Colonic mucosa (tissue), 4 donors: ENCODE results near the gene PRKAR2B. TPM values are rescaled to one million over a fixed set of nuclear protein-coding genes. Genes with fewer than 3 reads are reported as not detected.
"Not testable (repeated sequence)": the region's sequence is repeated elsewhere in the genome, so short reads cannot be mapped to it uniquely, and the experiment has no call there.

Experiments
- DNase-seq: peaks from one replicate; pipeline ENCODE4 v3.0.0-alpha.2; 2020
- H3K27ac ChIP-seq: fragments of 200-600 bp; one replicate; pipeline ENCODE4 v1.8.0; 2021
- H3K27me3 ChIP-seq: fragments of 200-600 bp; one replicate; pipeline ENCODE4 v1.8.0; 2021
- H3K36me3 ChIP-seq: fragments of 200-600 bp; one replicate; pipeline ENCODE4 v1.8.0; 2021
- H3K4me1 ChIP-seq: fragments of 200-600 bp; one replicate; pipeline ENCODE4 v1.8.0; 2021; ENCODE audit warnings: mild to moderate bottlenecking
- H3K4me3 ChIP-seq: fragments of 200-600 bp; one replicate; pipeline ENCODE4 v1.8.0; 2021
- H3K9ac ChIP-seq, 2 donors: one replicate each; pipeline ENCODE4 v1.7.0; 2013; ENCODE audit warnings: control low read depth in 2 of 2, low read depth in 2 of 2, low read length in 2 of 2
- H3K9me3 ChIP-seq: fragments of 200-600 bp; one replicate; pipeline ENCODE4 v1.8.0; 2021
- intact Hi-C: fragments of 100-400 bp; cut with DNase I; formaldehyde crosslinking; loops from one replicate; pipeline ENCODE4 v1.14.1; 2022
- total RNA-seq, 2 donors: library from RNA; stranded (reverse); fragmentation: NEBNext Ultra II Directional in 1 of 2; extraction: Animal tissue kit (Norgen Biotek cat#: 25700) in 1 of 2; gene quantifications; one replicate each; pipeline ENCODE4 v1.2.1, GENCODE V29; 2021
- TF ChIP-seq, protein P1 (sequence below): fragments of 200-600 bp; IDR thresholded peaks from one replicate; pipeline ENCODE4 v1.8.0; 2022; ENCODE audit warnings: antibody characterized with exemption, mild to moderate bottlenecking
- donor health status: healthy.
- donor health status: DM: no; HTN: no; CAD: no.
- donor health status: DM: no; HTN: no; CAD: no.

Gene PRKAR2B
- total RNA-seq, 2 donors from 2014 or later = 9.3 to 11.7 TPM

- Histone ChIP-seq H3K27me3 (no peaks in the 10 kb centered on the region), H3K36me3 (no peaks in the 10 kb centered on the region), H3K4me3 (no peak overlapping the region), H3K9ac (no peak overlapping the region), H3K27ac (no peak overlapping the region), H3K4me1 (no peaks in the 10 kb centered on the region), H3K9me3 (no peaks in the 10 kb centered on the region)
- TF ChIP-seq, protein P1, sequence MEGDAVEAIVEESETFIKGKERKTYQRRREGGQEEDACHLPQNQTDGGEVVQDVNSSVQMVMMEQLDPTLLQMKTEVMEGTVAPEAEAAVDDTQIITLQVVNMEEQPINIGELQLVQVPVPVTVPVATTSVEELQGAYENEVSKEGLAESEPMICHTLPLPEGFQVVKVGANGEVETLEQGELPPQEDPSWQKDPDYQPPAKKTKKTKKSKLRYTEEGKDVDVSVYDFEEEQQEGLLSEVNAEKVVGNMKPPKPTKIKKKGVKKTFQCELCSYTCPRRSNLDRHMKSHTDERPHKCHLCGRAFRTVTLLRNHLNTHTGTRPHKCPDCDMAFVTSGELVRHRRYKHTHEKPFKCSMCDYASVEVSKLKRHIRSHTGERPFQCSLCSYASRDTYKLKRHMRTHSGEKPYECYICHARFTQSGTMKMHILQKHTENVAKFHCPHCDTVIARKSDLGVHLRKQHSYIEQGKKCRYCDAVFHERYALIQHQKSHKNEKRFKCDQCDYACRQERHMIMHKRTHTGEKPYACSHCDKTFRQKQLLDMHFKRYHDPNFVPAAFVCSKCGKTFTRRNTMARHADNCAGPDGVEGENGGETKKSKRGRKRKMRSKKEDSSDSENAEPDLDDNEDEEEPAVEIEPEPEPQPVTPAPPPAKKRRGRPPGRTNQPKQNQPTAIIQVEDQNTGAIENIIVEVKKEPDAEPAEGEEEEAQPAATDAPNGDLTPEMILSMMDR = no peak
- DNase-seq = no peak
- intact Hi-C loops = no loop called here
Measured at GRCh38 chr7:107080533-107080932, 36.0 kb downstream of the PRKAR2B start.

DNA sequence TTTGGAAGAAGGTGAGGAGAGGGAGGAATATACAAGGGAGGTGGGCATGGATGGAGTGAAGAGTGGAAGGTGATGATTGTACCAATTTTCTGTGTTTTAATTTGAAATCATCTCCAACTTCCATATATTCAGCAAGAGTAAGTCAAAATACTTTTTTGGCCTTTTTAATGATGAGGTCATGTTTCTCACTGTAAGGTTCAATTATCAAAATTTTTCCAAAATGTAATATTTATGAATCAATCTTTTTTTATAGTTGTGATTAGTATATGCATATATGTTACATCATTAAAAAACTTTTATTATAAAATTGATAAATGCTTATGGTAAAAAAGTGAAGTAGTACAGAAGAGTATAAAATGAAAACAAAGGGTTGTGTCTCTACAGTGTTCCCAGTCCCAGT, 40.7 kb downstream of the PRKAR2B start:
- no peaks in the 10 kb centered on the region for H3K36me3 ChIP-seq
- no peak overlapping the region for H3K9ac ChIP-seq
- TF ChIP-seq, protein P1 = no peak
- no peak overlapping the region for H3K4me3 ChIP-seq
- H3K9me3 ChIP-seq = no peaks in the 10 kb centered on the region
- DNase-seq = no peak
- no peaks in the 10 kb centered on the region for H3K27me3 ChIP-seq
- no peaks in the 10 kb centered on the region for H3K4me1 ChIP-seq
- intact Hi-C loops = no loop called here
- H3K27ac ChIP-seq = no peak overlapping the region

DNA sequence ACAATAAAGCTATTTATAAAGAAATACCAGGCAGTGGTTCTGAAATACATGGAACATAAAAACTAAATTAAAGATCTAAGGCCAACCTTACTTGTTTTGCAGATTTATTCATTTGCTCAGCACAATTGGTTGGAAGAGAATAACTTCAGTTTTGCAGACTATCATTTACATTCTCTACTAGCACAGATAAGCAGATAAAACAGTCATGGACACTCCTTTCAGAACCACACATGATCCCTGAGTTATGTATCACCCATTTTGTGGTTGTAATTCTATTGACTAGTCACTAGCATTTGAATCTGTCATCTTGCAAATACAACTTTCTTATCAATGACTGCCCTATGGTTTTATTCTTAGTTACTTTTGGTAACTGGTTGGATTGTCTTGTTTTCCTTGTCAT, 45.1 kb downstream of the PRKAR2B start:
- TF ChIP-seq, protein P1 = no peak
- no peaks in the 10 kb centered on the region for H3K36me3 ChIP-seq

DNA sequence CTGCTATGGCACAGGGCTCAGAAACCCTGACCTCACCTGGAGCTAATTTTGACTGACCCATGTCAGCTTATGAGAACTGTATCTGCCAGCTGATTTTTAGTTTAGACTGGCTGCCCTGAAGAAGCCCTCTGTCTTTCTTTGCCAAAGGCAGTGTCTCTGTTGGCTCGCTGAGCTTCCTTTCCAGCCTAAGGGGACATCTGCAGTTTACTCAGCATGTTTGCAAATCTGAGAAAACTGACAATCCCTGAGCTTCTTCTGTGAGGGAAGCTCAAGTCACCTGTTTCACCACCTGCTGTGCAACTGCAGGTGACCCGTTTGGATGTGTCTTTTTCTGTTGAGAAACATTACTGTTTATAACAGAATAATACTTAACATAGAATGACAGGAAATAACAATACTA, 46.0 kb downstream of the PRKAR2B start:
- no peaks in the 10 kb centered on the region for H3K36me3 ChIP-seq
- TF ChIP-seq, protein P1 = no peak
- no peak overlapping the region for H3K27ac ChIP-seq
- intact Hi-C loops = no loop called here
- H3K9me3 ChIP-seq = no peaks in the 10 kb centered on the region
- H3K9ac ChIP-seq = no peak overlapping the region
- no peak overlapping the region for H3K4me3 ChIP-seq
- DNase-seq = no peak
- no peaks in the 10 kb centered on the region for H3K4me1 ChIP-seq
- H3K27me3 ChIP-seq = no peaks in the 10 kb centered on the region

More for the DNA sequence above, 45.1 kb downstream of the PRKAR2B start:
- Histone ChIP-seq H3K27me3 (no peaks in the 10 kb centered on the region), H3K27ac (no peak overlapping the region), H3K4me1 (no peaks in the 10 kb centered on the region), H3K9me3 (no peaks in the 10 kb centered on the region), H3K4me3 (no peak overlapping the region), H3K9ac (no peak overlapping the region)
- DNase-seq = no peak
- intact Hi-C loops = no loop called here

DNA sequence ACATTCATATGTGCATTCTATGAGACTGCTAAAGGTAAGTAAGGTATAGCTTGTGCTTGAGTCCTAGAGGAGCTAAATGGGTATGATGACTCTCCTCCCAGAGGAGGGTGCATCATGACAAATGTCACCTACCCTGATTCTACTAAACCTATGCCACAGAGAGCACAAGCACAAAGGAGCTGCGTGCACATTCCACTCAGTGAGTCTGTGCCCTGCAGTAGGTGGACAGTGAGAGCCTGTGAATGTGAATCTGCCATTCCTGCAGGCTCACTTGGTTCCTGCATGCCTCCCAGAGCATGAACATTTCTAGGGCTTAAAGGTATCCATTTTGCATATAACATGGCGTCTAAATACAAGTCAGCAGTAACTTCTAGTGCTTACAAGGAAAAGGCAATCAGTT, 46.8 kb downstream of the PRKAR2B start:
- H3K27me3 ChIP-seq = no peaks in the 10 kb centered on the region
- no peak overlapping the region for H3K9ac ChIP-seq
- TF ChIP-seq, protein P1 = no peak
- no peaks in the 10 kb centered on the region for H3K4me1 ChIP-seq
- H3K27ac ChIP-seq = no peak overlapping the region
- intact Hi-C loops = no loop called here
- no peaks in the 10 kb centered on the region for H3K36me3 ChIP-seq
- no peak for DNase-seq
- no peak overlapping the region for H3K4me3 ChIP-seq
- H3K9me3 ChIP-seq = no peaks in the 10 kb centered on the region

GRCh38 chr7:107093671-107094070, 49.2 kb downstream of the PRKAR2B start:
- DNase-seq, intact Hi-C loops, H3K9me3 ChIP-seq, H3K9ac ChIP-seq, H3K27me3 ChIP-seq, H3K27ac ChIP-seq, H3K4me3 ChIP-seq, H3K36me3 ChIP-seq, H3K4me1 ChIP-seq: not testable (repeated sequence)

DNA sequence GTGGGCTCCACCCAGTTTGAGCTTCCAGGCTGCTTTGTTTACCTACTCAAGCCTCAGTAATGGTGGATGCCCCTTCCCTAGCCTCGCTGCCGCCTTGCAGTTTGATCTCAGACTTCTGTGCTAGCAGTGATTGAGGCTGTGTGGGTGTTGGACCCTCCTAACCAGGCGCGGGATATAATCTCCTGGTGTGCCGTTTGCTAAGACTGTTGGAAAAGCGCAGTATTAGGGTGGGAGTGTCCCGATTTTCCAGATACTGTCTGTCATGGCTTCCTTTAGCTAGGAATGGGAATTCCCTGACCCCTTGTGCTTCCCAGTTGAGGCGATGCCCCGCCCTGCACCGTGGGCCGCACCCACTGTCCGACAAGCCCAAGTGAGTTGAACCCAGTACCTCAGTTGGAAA, 54.6 kb downstream of the PRKAR2B start:
- H3K27ac ChIP-seq, H3K9me3 ChIP-seq, H3K4me1 ChIP-seq, H3K36me3 ChIP-seq, DNase-seq, H3K9ac ChIP-seq, H3K4me3 ChIP-seq, intact Hi-C loops, H3K27me3 ChIP-seq: not testable (repeated sequence)
